Measurements from ENCODE around the gene MYH4. TPM values are rescaled to one million over a fixed set of nuclear protein-coding genes. Genes with fewer than 3 reads are reported as not detected.

MYH4 gene
- total and polyA plus RNA-seq, 2 donors (not counting 3 experiments of a cell fraction or from before 2014, with no cell fraction given): not detected

GRCh38 chr17:10420811-10421210, 48.5 kb downstream of the MYH4 start:
- no peak overlapping the region for H3K9ac ChIP-seq (replicated peaks; ENCODE audit: extremely low read depth, insufficient read depth, low read length)
- H3K27ac ChIP-seq (ENCODE audit: insufficient read depth, low read depth, low read length): no peak overlapping the region
- no peaks in the 10 kb centered on the region for H3K79me2 ChIP-seq (ENCODE audit: control insufficient read depth, insufficient read depth, low read length)
- H3K4me3 ChIP-seq (replicated peaks in 1 of 3; ENCODE audit: insufficient read depth in 1 of 3, low read depth in 1 of 3, low read length in 3 of 3): no peak overlapping the region
- H3K4me2 ChIP-seq (ENCODE audit: insufficient read depth, low read length): no peak overlapping the region
- no peak overlapping the region for H2AFZ ChIP-seq (ENCODE audit: low read depth, low read length)
- H3K27me3 ChIP-seq (ENCODE audit: control insufficient read depth in 2 of 2, insufficient read depth in 2 of 2, low read length in 2 of 2): no peaks in the 10 kb centered on the region
- no TSS peak for BruUV-seq (replicated peaks)
- dilution Hi-C loops (cut with MboI; ENCODE audit: extremely low pct_ligation_motif_present, low sequenced_read_pairs) (no loop called here), intact Hi-C loops (cut with micrococcal nuclease) (loop anchor here (5.0 kb wide), 1 partner anchor 131 kb away; no protein-coding TSS in a partner anchor)
- H3K9me3 ChIP-seq (replicated peaks; ENCODE audit: control insufficient read depth, insufficient read depth, low read length): no peaks in the 10 kb centered on the region
- POLR2A ChIA-PET: no interaction called here
- DNase-seq (ENCODE audit: low read depth, low spot score) (no peak), FAIRE-seq (no peak)
- H3K36me3 ChIP-seq (ENCODE audit: control insufficient read depth in 2 of 2, extremely low read depth in 1 of 2, insufficient read depth in 2 of 2, low read length in 2 of 2): no peaks in the 10 kb centered on the region
- no peaks in the 10 kb centered on the region for H3K9me1 ChIP-seq (replicated peaks; ENCODE audit: control insufficient read depth, extremely low read depth, insufficient read depth, low read length)
- no peaks in the 10 kb centered on the region for H3K4me1 ChIP-seq (ENCODE audit: control insufficient read depth, extremely low read depth, insufficient read depth, low read length)
- no peak for TF ChIP-seq MYC (IDR thresholded peaks at IDR 0.05; ENCODE audit: low read depth, low read length)
- TF ChIP-seq EZH2 (IDR thresholded peaks at IDR 0.05; ENCODE audit: borderline replicate concordance, low read depth, low read length, severe bottlenecking): no peak
- no peak for TF ChIP-seq POLR2AphosphoS5 (IDR thresholded peaks at IDR 0.05; ENCODE audit: insufficient read depth, low read depth, low read length)
- TF ChIP-seq GATA2 (IDR thresholded peaks at IDR 0.05; ENCODE audit: insufficient read depth, insufficient read length, low read depth, low read length): no peak
- TF ChIP-seq MAX (IDR thresholded peaks at IDR 0.05; ENCODE audit: insufficient read depth, insufficient read length): no peak
- TF ChIP-seq JUN (IDR thresholded peaks at IDR 0.05; ENCODE audit: borderline replicate concordance, insufficient read depth, insufficient read length, low read depth): no peak
- TF ChIP-seq CTCF (IDR thresholded peaks at IDR 0.05; ENCODE audit: extremely low read depth in 1 of 2, insufficient read depth in 1 of 2, low read depth in 1 of 2, low read length in 2 of 2): no peak
- no peak for TF ChIP-seq FOS (IDR thresholded peaks at IDR 0.05; ENCODE audit: borderline replicate concordance, insufficient read depth, low read length)
- TF ChIP-seq POLR2A (IDR thresholded peaks at IDR 0.05; ENCODE audit: low read depth, low read length): no peak
- no peaks in the 10 kb centered on the region for H4K20me1 ChIP-seq (replicated peaks; ENCODE audit: control insufficient read depth, extremely low read depth, insufficient read depth, low read length)
- CTCF ChIA-PET: no interaction called here
